Fibroblast of pulmonary artery (primary cell): ENCODE measurements around the gene ADCY10.

Experiments
- DNase-seq: peaks from one replicate; pipeline ENCODE4 v3.0.0-alpha.2; 2010; ENCODE audit warnings: low read depth
- H3K4me3 ChIP-seq: replicated peaks from 2 replicates; pipeline ENCODE4 v1.5.1; 2011; ENCODE audit warnings: low read depth, mild to moderate bottlenecking, control low read depth, low read length, moderate library complexity
- CTCF ChIP-seq: IDR thresholded peaks from 2 replicates; pipeline ENCODE4 v1.5.1; 2011; ENCODE audit warnings: mild to moderate bottlenecking, control low read depth, low read length, inconsistent platforms; ENCODE audit errors: missing control alignments

The ADCY10 gene

GRCh38 chr1:167829868-167830267 is 84.1 kb downstream of the ADCY10 start:
- DNase-seq: peak; percentile 22
- no peak for TF ChIP-seq CTCF
- no peak overlapping the region for H3K4me3 ChIP-seq

GRCh38 chr1:167826127-167826526 is 87.8 kb downstream of the ADCY10 start:
- TF ChIP-seq CTCF: no peak
- DNase-seq: no peak
- no peak overlapping the region for H3K4me3 ChIP-seq

DNA sequence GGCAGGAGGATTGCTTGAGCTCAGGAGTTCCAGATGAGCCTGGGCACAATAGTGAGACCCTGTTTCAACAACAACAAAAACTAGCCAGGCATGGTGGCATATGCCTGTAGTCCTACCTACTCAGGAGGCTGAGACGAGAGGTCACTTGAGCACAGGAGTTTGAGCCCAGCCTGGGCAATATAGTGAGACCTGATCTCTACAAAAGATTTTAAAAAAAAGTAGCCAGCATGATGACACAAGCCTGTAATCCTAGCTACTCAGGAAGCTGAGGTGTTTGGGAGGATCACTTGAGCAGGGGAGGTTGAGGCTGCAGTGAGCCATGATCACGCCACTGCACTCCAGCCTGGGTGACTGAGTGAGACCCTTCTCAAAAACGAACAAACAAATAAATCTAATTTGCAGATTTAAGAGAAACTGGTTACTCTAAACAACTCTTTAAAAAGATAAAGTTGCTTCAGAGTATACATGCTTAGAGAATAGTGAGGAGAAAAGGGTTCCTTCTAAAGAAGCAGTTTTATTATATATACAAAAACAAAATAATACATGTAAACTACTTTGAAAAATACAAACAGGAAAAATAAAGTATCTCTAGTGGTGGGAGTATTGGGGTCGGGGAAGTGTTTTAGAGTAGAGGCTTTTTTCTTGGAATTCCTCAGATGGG is 88.4 kb downstream of the ADCY10 start:
- H3K4me3 ChIP-seq: no peak overlapping the region
- no peak for DNase-seq
- no peak for TF ChIP-seq CTCF

- no peak for TF ChIP-seq CTCF
- H3K4me3 ChIP-seq: no peak overlapping the region
- no peak for DNase-seq
Measured at GRCh38 chr1:167824163-167824794, 89.7 kb downstream of the ADCY10 start.

DNA sequence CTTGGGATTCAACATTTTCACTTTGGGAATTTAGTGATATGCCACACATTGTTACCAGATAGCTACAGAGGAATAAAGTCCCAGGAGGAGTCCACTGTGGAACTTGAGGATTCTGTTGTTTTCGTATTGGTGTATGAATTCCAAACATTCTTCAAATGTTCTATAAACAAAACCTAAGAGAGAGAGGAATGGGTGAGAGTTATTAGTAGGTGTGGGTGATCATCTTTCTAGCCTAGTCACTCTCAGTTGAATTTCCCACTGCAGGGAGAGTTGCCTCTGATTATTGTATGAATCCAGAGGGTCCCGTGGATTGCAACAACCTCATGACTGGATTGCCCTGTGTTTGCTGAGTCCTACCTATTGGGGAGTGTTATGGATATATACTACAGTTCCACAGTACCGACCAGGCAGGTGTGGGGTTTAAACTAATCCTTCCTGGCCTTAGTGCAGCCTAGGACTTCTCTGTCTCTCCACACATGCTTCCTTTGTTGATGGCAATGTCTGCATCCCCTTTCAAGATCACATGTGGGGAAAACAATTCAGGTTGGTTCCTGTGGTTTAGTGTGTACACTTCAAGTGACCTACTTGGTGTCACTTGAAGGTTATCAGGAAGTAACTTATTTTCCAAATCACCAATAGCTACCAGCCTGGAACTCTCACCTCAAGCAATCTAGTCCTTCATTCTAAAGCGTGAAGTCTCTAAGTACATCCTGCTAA is 91.8 kb downstream of the ADCY10 start:
- peak; percentile 35 for DNase-seq
- TF ChIP-seq CTCF: no peak
- no peak overlapping the region for H3K4me3 ChIP-seq

- H3K4me3 ChIP-seq: no peak overlapping the region
- no peak for DNase-seq
- no peak for TF ChIP-seq CTCF
Measured at GRCh38 chr1:167821356-167821685, 92.6 kb downstream of the ADCY10 start.
